GM18861 (cell line): Measurements from ENCODE around the gene EYA2.

Experiments
- ATAC-seq: cut with Tn5 transposase; IDR thresholded peaks from one replicate; pipeline ENCODE4 v1.9.1; 2021; ENCODE audit not compliant: unreplicated experiment

The EYA2 gene

GRCh38 chr20:47058236-47058635 lies 163.6 kb downstream of the EYA2 start:
- ATAC-seq = no peak

- ATAC-seq = no peak
Measured at GRCh38 chr20:47059536-47059935, 164.9 kb downstream of the EYA2 start.

- ATAC-seq = no peak
Measured at GRCh38 chr20:47061549-47061948, 166.9 kb downstream of the EYA2 start.

- ATAC-seq = no peak
Measured at GRCh38 chr20:47062226-47062890, 167.7 kb downstream of the EYA2 start.

- ATAC-seq = no peak
Measured at GRCh38 chr20:47063407-47063806, 168.8 kb downstream of the EYA2 start.

GRCh38 chr20:47063808-47064207 lies 169.2 kb downstream of the EYA2 start:
- no peak for ATAC-seq

GRCh38 chr20:47066484-47067270 lies 172.0 kb downstream of the EYA2 start:
- ATAC-seq = no peak

GRCh38 chr20:47067776-47068175 lies 173.1 kb downstream of the EYA2 start:
- ATAC-seq = no peak

- ATAC-seq = no peak
Measured at GRCh38 chr20:47070176-47070575, 175.5 kb downstream of the EYA2 start.

- ATAC-seq = no peak
Measured at GRCh38 chr20:47071646-47072185, 177.1 kb downstream of the EYA2 start.

- no peak for ATAC-seq
Measured at GRCh38 chr20:47073766-47074475, 179.3 kb downstream of the EYA2 start.

GRCh38 chr20:47075263-47075662 lies 180.6 kb downstream of the EYA2 start:
- ATAC-seq = no peak

GRCh38 chr20:47079047-47079446 lies 184.4 kb downstream of the EYA2 start:
- ATAC-seq = no peak

GRCh38 chr20:47080365-47080764 lies 185.7 kb downstream of the EYA2 start:
- no peak for ATAC-seq

- ATAC-seq = no peak
Measured at GRCh38 chr20:47086316-47086715, 191.7 kb downstream of the EYA2 start.

- no peak for ATAC-seq
Measured at GRCh38 chr20:47088335-47088734, 193.7 kb downstream of the EYA2 start.

GRCh38 chr20:47089151-47089550 lies 194.5 kb downstream of the EYA2 start:
- no peak for ATAC-seq

- no peak for ATAC-seq
Measured at GRCh38 chr20:47090835-47091234, 196.2 kb downstream of the EYA2 start.

GRCh38 chr20:47093320-47093966 lies 198.8 kb downstream of the EYA2 start:
- no peak for ATAC-seq

- ATAC-seq = no peak
Measured at GRCh38 chr20:47095690-47096089, 201.0 kb downstream of the EYA2 start.
